ENCODE data around the gene PAPOLG.

- no peak for TF ChIP-seq CTCF (IDR thresholded peaks at IDR 0.05)
- TF ChIP-seq ZFX (IDR thresholded peaks at IDR 0.05; ENCODE audit: borderline replicate concordance): no peak
Measured at GRCh38 chr2:60771508-60771907, 15.4 kb downstream of the PAPOLG start.
